ENCODE results near the gene SLC25A12.

GRCh38 chr2:171800639-171801038 is 93.4 kb downstream of the SLC25A12 start:
- TF ChIP-seq POLR2A (IDR thresholded peaks at IDR 0.05) (no peak), CTCF (IDR thresholded peaks at IDR 0.05) (no peak), POLR2AphosphoS5 (IDR thresholded peaks at IDR 0.05) (no peak)

Measured in sigmoid colon (tissue), 4 donors.